WTC11 (cell line): Measurements from ENCODE around the gene MRFAP1L1. TPM values are rescaled to one million over a fixed set of nuclear protein-coding genes. Genes with fewer than 3 reads are reported as not detected.

Experiments
- ATAC-seq: fragments of 200-7000 bp; cut with Tn5 transposase; 2 replicates; pipeline ENCODE4 v1.10.0; 2021; ENCODE audit warnings: mild to moderate bottlenecking, moderate library complexity
- CTCF ChIA-PET: fragments of 300-600 bp; sonication (Branson Sonifier 250); formaldehyde crosslinking; loops from one replicate; lab custom pipeline; 2021; ENCODE audit warnings: antibody characterized with exemption; lab: Charles Lee
- POLR2A ChIA-PET: fragments of 350-600 bp; sonication (Branson Sonifier 250); formaldehyde crosslinking; loops from one replicate; lab custom pipeline; 2021; ENCODE audit warnings: antibody characterized with exemption; lab: Charles Lee
- DNase-seq: peaks from one replicate; pipeline ENCODE4 v3.0.0; 2021; ENCODE audit warnings: low spot score
- H3K27ac Mint-ChIP-seq: 2 replicates; pipeline ENCODE4 v1.8.0; 2021; ENCODE audit warnings: mixed read lengths
- H3K27me3 Mint-ChIP-seq: 2 replicates; pipeline ENCODE4 v1.8.0; 2021; ENCODE audit warnings: low read depth, mild to moderate bottlenecking, moderate library complexity, mixed read lengths
- H3K36me3 Mint-ChIP-seq: 2 replicates; pipeline ENCODE4 v1.8.0; 2021; ENCODE audit warnings: mixed read lengths
- H3K4me1 Mint-ChIP-seq: 2 replicates; pipeline ENCODE4 v1.8.0; 2022; ENCODE audit warnings: mixed read lengths
- H3K4me3 Mint-ChIP-seq: 2 replicates; pipeline ENCODE4 v1.8.0; 2021; ENCODE audit warnings: mild to moderate bottlenecking, moderate library complexity, mixed read lengths
- H3K9me3 Mint-ChIP-seq: 2 replicates; pipeline ENCODE4 v1.8.0; 2021; ENCODE audit warnings: mixed read lengths
- ATF2 ChIP-seq: sonication (generic); formaldehyde crosslinking; IDR thresholded peaks from 2 replicates; pipeline ENCODE4 v1.8.1; 2022; ENCODE audit warnings: low read depth, missing genetic modification reagents, borderline replicate concordance
- ATF6 ChIP-seq: sonication (generic); formaldehyde crosslinking; IDR thresholded peaks from 2 replicates; pipeline ENCODE4 v1.8.1; 2023; ENCODE audit warnings: mild to moderate bottlenecking, missing genetic modification reagents
- CDX4 ChIP-seq: fragments of 250-450 bp; sonication (Bioruptor Pico); IDR thresholded peaks from 2 replicates; pipeline ENCODE4 v1.9.0; 2021; ENCODE audit warnings: moderate library complexity, mild to moderate bottlenecking, inconsistent platforms, borderline replicate concordance
- FOXP1 ChIP-seq: sonication (generic); formaldehyde crosslinking; IDR thresholded peaks from 2 replicates; pipeline ENCODE4 v1.8.0; 2022; ENCODE audit warnings: missing genetic modification reagents, mild to moderate bottlenecking, moderate library complexity, borderline replicate concordance
- FOXP4 ChIP-seq: sonication (generic); formaldehyde crosslinking; IDR thresholded peaks from 2 replicates; pipeline ENCODE4 v1.8.0; 2022; ENCODE audit warnings: mild to moderate bottlenecking, missing genetic modification reagents
- GABPB1 ChIP-seq: sonication (generic); formaldehyde crosslinking; IDR thresholded peaks from 2 replicates; pipeline ENCODE4 v1.8.1; 2023; ENCODE audit warnings: mild to moderate bottlenecking, missing genetic modification reagents
- JAZF1 ChIP-seq: fragments of 250-450 bp; sonication (Bioruptor Pico); IDR thresholded peaks from 2 replicates; pipeline ENCODE4 v1.9.0; 2021; ENCODE audit warnings: moderate library complexity, mild to moderate bottlenecking, inconsistent platforms
- MLX ChIP-seq: sonication (generic); formaldehyde crosslinking; IDR thresholded peaks from 2 replicates; pipeline ENCODE4 v1.8.1; 2023; ENCODE audit warnings: mild to moderate bottlenecking, missing genetic modification reagents, moderate library complexity
- OVOL2 ChIP-seq: fragments of 250-450 bp; sonication (Bioruptor Pico); IDR thresholded peaks from 2 replicates; pipeline ENCODE4 v1.9.0; 2021; ENCODE audit warnings: mild to moderate bottlenecking, borderline replicate concordance
- PRDM15 ChIP-seq: sonication (generic); formaldehyde crosslinking; IDR thresholded peaks from 2 replicates; pipeline ENCODE4 v1.8.0; 2022; ENCODE audit warnings: missing genetic modification reagents
- SOX15 ChIP-seq: fragments of 250-450 bp; sonication (Bioruptor Pico); IDR thresholded peaks from 2 replicates; pipeline ENCODE4 v1.9.0; 2021; ENCODE audit warnings: mild to moderate bottlenecking
- TEAD1 ChIP-seq: sonication (generic); formaldehyde crosslinking; IDR thresholded peaks from 2 replicates; pipeline ENCODE4 v1.8.0; 2022; ENCODE audit warnings: mild to moderate bottlenecking, missing genetic modification reagents
- TP53 ChIP-seq: sonication (generic); formaldehyde crosslinking; IDR thresholded peaks from 2 replicates; pipeline ENCODE4 v1.8.1; 2023; ENCODE audit warnings: mild to moderate bottlenecking, missing genetic modification reagents
- ZNF138 ChIP-seq: sonication (generic); formaldehyde crosslinking; conservative IDR thresholded peaks from 2 replicates; pipeline ENCODE4 v1.8.1; 2022; ENCODE audit warnings: mild to moderate bottlenecking, moderate library complexity, missing genetic modification reagents
- ZNF317 ChIP-seq: sonication (generic); formaldehyde crosslinking; IDR thresholded peaks from 2 replicates; pipeline ENCODE4 v1.8.1; 2023; ENCODE audit warnings: low read depth, mild to moderate bottlenecking, moderate library complexity, missing genetic modification reagents, borderline replicate concordance
- ZNF532 ChIP-seq: fragments of 250-450 bp; sonication (Bioruptor Pico); IDR thresholded peaks from 2 replicates; pipeline ENCODE4 v1.9.0; 2021; ENCODE audit warnings: mild to moderate bottlenecking, borderline replicate concordance
- total RNA-seq: library from RNA; stranded (reverse); gene quantifications from 3 replicates; pipeline ENCODE4 v1.2.3, GENCODE V29; 2021

MRFAP1L1 gene
- total RNA-seq, 1 experiment from 2014 or later: 54.4 TPM

GRCh38 chr4:6684656-6685055 is 25.0 kb downstream of the MRFAP1L1 start (continued):
- no peak for TF ChIP-seq JAZF1 (CRISPR knock-in tag)
- TF ChIP-seq FOXP4 (CRISPR knock-in tag): no peak
- no peak for TF ChIP-seq ZNF317
- no peak for TF ChIP-seq MLX
- TF ChIP-seq TEAD1 (CRISPR knock-in tag): no peak
- TF ChIP-seq PRDM15: no peak
- no peak for TF ChIP-seq SOX15 (CRISPR knock-in tag)
- TF ChIP-seq ZNF138: no peak

- Mint-ChIP-seq H3K4me1 (0 out of 2 replicates have a peak, but pooled peaks cover 2% of the 10 kb centered on the region), H3K9me3 (peaks cover 11% of the 10 kb centered on the region), H3K27me3 (peaks cover 4% of the 10 kb centered on the region; the same call in 1 of the 2 replicates), H3K36me3 (no peaks in the 10 kb centered on the region), H3K4me3 (no peak overlapping the region), H3K27ac (no peak overlapping the region)
- CTCF ChIA-PET: interaction anchor here (1.3 kb wide), 2 partner anchors 10 to 18 kb away, joined by 4 to 7 read pairs; no protein-coding TSS in a partner anchor
- no peak for DNase-seq
- POLR2A ChIA-PET: no interaction called here
- no peak for ATAC-seq
- TF ChIP-seq OVOL2 (no peak), ZNF532 (CRISPR knock-in tag) (no peak), GABPB1 (CRISPR knock-in tag) (no peak), TP53 (no peak), CDX4 (CRISPR knock-in tag) (no peak), ATF2 (CRISPR knock-in tag) (0 out of 2 replicates have a peak, but pooled peaks have one; percentile 23), ATF6 (CRISPR knock-in tag) (no peak), FOXP1 (peak; percentile 47; the same call in 1 of the 2 replicates), ZNF138 (no peak)
Observed at GRCh38 chr4:6682862-6683590, 26.6 kb downstream of the MRFAP1L1 start.
